Pancreas (tissue), 10 donors: ENCODE results near the gene CSF1. TPM values are rescaled to one million over a fixed set of nuclear protein-coding genes. Genes with fewer than 3 reads are reported as not detected.

ENCODE experiments used
- ATAC-seq, 4 donors: fragments of 200-7000 bp; cut with Tn5 transposase; one replicate each; pipeline versions ENCODE4 v1.8.0 to v1.9.1; 2020; ENCODE audit warnings: mild to moderate bottlenecking in 4 of 4, moderate library complexity in 4 of 4
- DNase-seq, 6 donors: peaks; one replicate each; pipeline ENCODE4 v3.0.0-alpha.2; 2020
- FAIRE-seq: peaks from 2 replicates; lab custom pipeline; 2012; peaks lifted over from hg19 to GRCh38; lab: Jason Lieb, UNC
- H3K27ac ChIP-seq, 4 donors: fragments of 200-600 bp; sonication (generic); 1 replicate in 3 of 4; 2 replicates in 1 of 4; pipeline versions ENCODE4 v1.5.0 to v1.8.0; 2020
- H3K27me3 ChIP-seq, 4 donors: fragments of 200-600 bp; one replicate each; pipeline ENCODE4 v1.8.0; 2021
- H3K36me3 ChIP-seq, 3 donors: fragments of 200-600 bp; sonication (generic) in 1 of 3; one replicate each; pipeline versions ENCODE4 v1.5.0 to v1.8.0; 2020 to 2021
- H3K4me1 ChIP-seq, 3 donors: fragments of 200-600 bp; one replicate each; pipeline ENCODE4 v1.8.0; 2021
- H3K4me3 ChIP-seq, 4 donors: fragments of 200-600 bp; sonication (generic) in 2 of 4; one replicate each; pipeline versions ENCODE4 v1.5.0 to v1.8.0; 2020 to 2021
- H3K9me3 ChIP-seq, 4 donors: fragments of 200-600 bp; one replicate each; pipeline ENCODE4 v1.8.0; 2021
- CTCF ChIP-seq, 4 donors: fragments of 200-600 bp; sonication (generic) in 3 of 4; IDR thresholded peaks; one replicate each; pipeline versions ENCODE4 v1.5.0 to v1.8.0; 2021; ENCODE audit warnings: antibody characterized with exemption in 4 of 4
- WGBS, 2 donors: extraction: QIAGEN DNeasy Blood & Tissue Kit; methylation state at CpG; one replicate each; pipeline ENCODE4 v1.1.7; 2013; 5-methylcytosine and 5-hydroxymethylcytosine counted together
- intact Hi-C, 3 donors: fragments of 100-400 bp; cut with DNase I; formaldehyde crosslinking; loops; one replicate each; pipeline versions ENCODE4 v1.11.1 to v1.14.2; 2022
- polyA plus RNA-seq, 2 donors: library from polyadenylated mRNA; stranded (reverse); fragments of 200-250 nt; gene quantifications; one replicate each; pipeline ENCODE4 v1.2.3, GENCODE V29; 2013
- total RNA-seq, 6 donors: library from RNA; stranded (reverse); fragmentation: NEBNext Ultra II Directional in 4 of 6; extraction: Animal tissue kit (Norgen Biotek cat#: 25700) in 4 of 6; gene quantifications; one replicate each; pipeline versions ENCODE4 v1.2.1 to v1.2.4, GENCODE V29; 2021 to 2023
- donor health status: healthy with polysubstance abuse.
- donor health status: DM: no; HTN: no; CAD: no; lungs with moderate emphysema.
- donor health status: DM: no; HTN: no; CAD: no.
- donor health status: control.
- donor health status: control.
- donor health status: Bipolar disorder and iron deficiency.
- donor health status: DM: yes; HTN: yes; CAD: no.
- donor health status: DM: no; HTN: no; CAD: no.
- donor health status: DM: no; HTN: no; CAD: no.
- donor health status: DM: yes; HTN: yes; CAD: no.

The CSF1 gene
- total and polyA plus RNA-seq, 8 donors, result 6.7 to 38.3 (median 15.6) TPM

- intact Hi-C loops, result no loop called here
- FAIRE-seq, result no peak
- WGBS, 2 donors, result 80 to 84% methylated on average over 5 of the region's 5 CpGs
These were observed 13.7 kb downstream of the CSF1 start for GRCh38 chr1:109924316-109924715.

GRCh38 chr1:109925159-109925990, 14.7 kb downstream of the CSF1 start:
- peaks cover 0 to 11% (median 0%) of the 10 kb centered on the region in 3 donors for H3K36me3 ChIP-seq
- H3K27ac ChIP-seq, result no peak overlapping the region
- peak in 2 of 6 donors; percentile 12 to 50 for DNase-seq
- no peaks in the 10 kb centered on the region for H3K9me3 ChIP-seq
- H3K4me1 ChIP-seq, result peaks cover 0 to 15% (median 0%) of the 10 kb centered on the region in 3 donors
- H3K4me3 ChIP-seq, result no peak overlapping the region
- no peak for FAIRE-seq
- no peak for TF ChIP-seq CTCF (IDR thresholded peaks at IDR 0.05)
- ATAC-seq, result no peak
- H3K27me3 ChIP-seq, result no peaks in the 10 kb centered on the region
- 86 to 87% methylated on average over 8 of the region's 8 CpGs for WGBS, 2 donors
- intact Hi-C loops, result no loop called here

More at GRCh38 chr1:109924316-109924715, 13.7 kb downstream of the CSF1 start:
- no peak for TF ChIP-seq CTCF (IDR thresholded peaks at IDR 0.05)
- Histone ChIP-seq H3K27me3 (no peaks in the 10 kb centered on the region), H3K4me3 (no peak overlapping the region), H3K9me3 (no peaks in the 10 kb centered on the region), H3K4me1 (peaks cover 0 to 13% (median 0%) of the 10 kb centered on the region in 3 donors), H3K27ac (no peak overlapping the region), H3K36me3 (peaks cover 0 to 11% (median 0%) of the 10 kb centered on the region in 3 donors)
- peak in 1 of 6 donors; percentile 38 for DNase-seq
- no peak for ATAC-seq

GRCh38 chr1:109926662-109927300, 16.1 kb downstream of the CSF1 start:
- Histone ChIP-seq H3K27me3 (no peaks in the 10 kb centered on the region), H3K27ac (peak overlapping the region in 3 of 4 donors; percentile 22 to 50 (median 37)), H3K36me3 (peaks cover 0 to 11% (median 0%) of the 10 kb centered on the region in 3 donors), H3K4me3 (no peak overlapping the region), H3K9me3 (no peaks in the 10 kb centered on the region), H3K4me1 (peaks cover 4 to 25% (median 9%) of the 10 kb centered on the region in 3 donors)
- FAIRE-seq (no peak), DNase-seq (peak in 1 of 6 donors; percentile 13), ATAC-seq (no peak)
- TF ChIP-seq CTCF (IDR thresholded peaks at IDR 0.05), result no peak
- intact Hi-C loops, result no loop called here
- WGBS, 2 donors, result 95% methylated on average over 2 of the region's 2 CpGs

GRCh38 chr1:109927356-109927755, 16.7 kb downstream of the CSF1 start:
- FAIRE-seq, result no peak
- intact Hi-C loops, result no loop called here

More at GRCh38 chr1:109927356-109927755, 16.7 kb downstream of the CSF1 start:
- no peaks in the 10 kb centered on the region for H3K27me3 ChIP-seq
- peaks cover 0 to 11% (median 0%) of the 10 kb centered on the region in 3 donors for H3K36me3 ChIP-seq
- WGBS, 2 donors, result 92 to 93% methylated on average over 6 of the region's 7 CpGs
- H3K4me3 ChIP-seq, result no peak overlapping the region
- no peak for ATAC-seq
- peak in 2 of 6 donors; percentile 15 to 41 for DNase-seq
- H3K4me1 ChIP-seq, result peaks cover 4 to 25% (median 9%) of the 10 kb centered on the region in 3 donors
- TF ChIP-seq CTCF (IDR thresholded peaks at IDR 0.05), result no peak
- H3K9me3 ChIP-seq, result no peaks in the 10 kb centered on the region
- H3K27ac ChIP-seq, result peak overlapping the region in 3 of 4 donors; percentile 22 to 50 (median 37)
